ENCODE results near the gene NSD1.

The NSD1 gene

GRCh38 chr5:177233206-177233605 lies 99.6 kb downstream of the NSD1 start:
- in situ Hi-C loops (cut with MboI; ENCODE audit: low pct_unique_long_range_greater_than_20kb, low sequenced_read_pairs, unreplicated experiment): no loop called here
- no peak for DNase-seq (ENCODE audit: low spot score)
- TF ChIP-seq CTCF (IDR thresholded peaks at IDR 0.05; ENCODE audit: extremely low read depth, insufficient read depth, missing control alignments): no peak

GRCh38 chr5:177233802-177234201 lies 100.2 kb downstream of the NSD1 start:
- in situ Hi-C loops (cut with MboI; ENCODE audit: low pct_unique_long_range_greater_than_20kb, low sequenced_read_pairs, unreplicated experiment): no loop called here
- no peak for DNase-seq (ENCODE audit: low spot score)
- no peak for TF ChIP-seq CTCF (IDR thresholded peaks at IDR 0.05; ENCODE audit: extremely low read depth, insufficient read depth, missing control alignments)

GRCh38 chr5:177234841-177235240 lies 101.3 kb downstream of the NSD1 start:
- in situ Hi-C loops (cut with MboI; ENCODE audit: low pct_unique_long_range_greater_than_20kb, low sequenced_read_pairs, unreplicated experiment): no loop called here
- TF ChIP-seq CTCF (IDR thresholded peaks at IDR 0.05; ENCODE audit: extremely low read depth, insufficient read depth, missing control alignments): no peak
- no peak for DNase-seq (ENCODE audit: low spot score)

GRCh38 chr5:177241768-177242167 lies 108.2 kb downstream of the NSD1 start:
- no peak for DNase-seq (ENCODE audit: low spot score)
- in situ Hi-C loops (cut with MboI; ENCODE audit: low pct_unique_long_range_greater_than_20kb, low sequenced_read_pairs, unreplicated experiment): no loop called here
- TF ChIP-seq CTCF (IDR thresholded peaks at IDR 0.05; ENCODE audit: extremely low read depth, insufficient read depth, missing control alignments): no peak

- no peak for DNase-seq (ENCODE audit: low spot score)
- in situ Hi-C loops (cut with MboI; ENCODE audit: low pct_unique_long_range_greater_than_20kb, low sequenced_read_pairs, unreplicated experiment): no loop called here
- no peak for TF ChIP-seq CTCF (IDR thresholded peaks at IDR 0.05; ENCODE audit: extremely low read depth, insufficient read depth, missing control alignments)
These were observed 108.7 kb downstream of the NSD1 start for GRCh38 chr5:177242304-177242703.

GRCh38 chr5:177249761-177250537 lies 116.4 kb downstream of the NSD1 start:
- TF ChIP-seq CTCF (IDR thresholded peaks at IDR 0.05; ENCODE audit: extremely low read depth, insufficient read depth, missing control alignments): no peak
- in situ Hi-C loops (cut with MboI; ENCODE audit: low pct_unique_long_range_greater_than_20kb, low sequenced_read_pairs, unreplicated experiment): no loop called here
- no peak for DNase-seq (ENCODE audit: low spot score)

Measured in GM13977 (cell line).